ENCODE data around the gene TMEM238. TPM values are rescaled to one million over a fixed set of nuclear protein-coding genes. Genes with fewer than 3 reads are reported as not detected.

The TMEM238 gene
- total and polyA plus RNA-seq, 2 donors (not counting 3 experiments of a cell fraction or from before 2014, with no cell fraction given): 0.18 to 0.35 TPM

DNA sequence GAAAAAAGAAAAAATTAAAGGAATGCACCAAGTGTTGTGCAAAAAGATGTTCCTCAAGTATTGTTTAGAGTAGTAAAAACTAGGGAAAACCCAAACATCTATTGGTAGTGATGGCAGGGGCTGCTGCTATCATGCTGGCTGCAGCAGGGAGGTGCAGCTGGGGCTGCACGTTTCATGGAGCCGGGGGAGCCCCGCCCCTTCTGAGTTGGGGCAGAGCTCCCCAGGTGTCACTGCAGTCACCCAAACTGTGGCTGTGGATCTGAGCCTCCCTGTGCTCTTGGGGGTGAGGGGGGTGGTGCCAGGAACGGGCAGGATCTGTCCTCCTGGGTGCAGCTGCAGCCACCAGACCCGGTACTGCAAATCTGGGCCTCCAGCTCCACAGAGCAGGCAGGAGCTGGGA is 35.0 kb upstream of the TMEM238 start:
- H3K27me3 ChIP-seq (ENCODE audit: control insufficient read depth in 2 of 2, insufficient read depth in 2 of 2, low read length in 2 of 2): peaks cover 0 to 8% of the 10 kb centered on the region in 2 experiments
- POLR2A ChIA-PET: interaction anchor here (1.0 kb wide), 1 partner anchor 11 kb away, joined by 3 read pairs; the partner anchor contains the start of gene UBE2S
- H3K9me1 ChIP-seq (replicated peaks; ENCODE audit: control insufficient read depth, extremely low read depth, insufficient read depth, low read length): no peaks in the 10 kb centered on the region
- no peak overlapping the region for H3K4me2 ChIP-seq (ENCODE audit: insufficient read depth, low read length)
- no peaks in the 10 kb centered on the region for H4K20me1 ChIP-seq (replicated peaks; ENCODE audit: control insufficient read depth, extremely low read depth, insufficient read depth, low read length)
- no peaks in the 10 kb centered on the region for H3K4me1 ChIP-seq (ENCODE audit: control insufficient read depth, extremely low read depth, insufficient read depth, low read length)
- intact Hi-C loops (cut with micrococcal nuclease): loop anchor here (2.0 kb wide), 2 partner anchors 86 to 126 kb away; no protein-coding TSS in a partner anchor
- no TSS peak for BruUV-seq (replicated peaks)
- H2AFZ ChIP-seq (ENCODE audit: low read depth, low read length): no peak overlapping the region
- TF ChIP-seq GATA2 (IDR thresholded peaks at IDR 0.05; ENCODE audit: insufficient read depth, insufficient read length, low read depth, low read length) (no peak), POLR2AphosphoS5 (IDR thresholded peaks at IDR 0.05; ENCODE audit: insufficient read depth, low read depth, low read length) (no peak), JUN (IDR thresholded peaks at IDR 0.05; ENCODE audit: borderline replicate concordance, insufficient read depth, insufficient read length, low read depth) (no peak), POLR2A (IDR thresholded peaks at IDR 0.05; ENCODE audit: low read depth, low read length) (no peak), MYC (IDR thresholded peaks at IDR 0.05; ENCODE audit: low read depth, low read length) (no peak), FOS (IDR thresholded peaks at IDR 0.05; ENCODE audit: borderline replicate concordance, insufficient read depth, low read length) (no peak), EZH2 (IDR thresholded peaks at IDR 0.05; ENCODE audit: borderline replicate concordance, low read depth, low read length, severe bottlenecking) (no peak)
- TF ChIP-seq, protein P1, sequence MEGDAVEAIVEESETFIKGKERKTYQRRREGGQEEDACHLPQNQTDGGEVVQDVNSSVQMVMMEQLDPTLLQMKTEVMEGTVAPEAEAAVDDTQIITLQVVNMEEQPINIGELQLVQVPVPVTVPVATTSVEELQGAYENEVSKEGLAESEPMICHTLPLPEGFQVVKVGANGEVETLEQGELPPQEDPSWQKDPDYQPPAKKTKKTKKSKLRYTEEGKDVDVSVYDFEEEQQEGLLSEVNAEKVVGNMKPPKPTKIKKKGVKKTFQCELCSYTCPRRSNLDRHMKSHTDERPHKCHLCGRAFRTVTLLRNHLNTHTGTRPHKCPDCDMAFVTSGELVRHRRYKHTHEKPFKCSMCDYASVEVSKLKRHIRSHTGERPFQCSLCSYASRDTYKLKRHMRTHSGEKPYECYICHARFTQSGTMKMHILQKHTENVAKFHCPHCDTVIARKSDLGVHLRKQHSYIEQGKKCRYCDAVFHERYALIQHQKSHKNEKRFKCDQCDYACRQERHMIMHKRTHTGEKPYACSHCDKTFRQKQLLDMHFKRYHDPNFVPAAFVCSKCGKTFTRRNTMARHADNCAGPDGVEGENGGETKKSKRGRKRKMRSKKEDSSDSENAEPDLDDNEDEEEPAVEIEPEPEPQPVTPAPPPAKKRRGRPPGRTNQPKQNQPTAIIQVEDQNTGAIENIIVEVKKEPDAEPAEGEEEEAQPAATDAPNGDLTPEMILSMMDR (IDR thresholded peaks at IDR 0.05; ENCODE audit: extremely low read depth in 1 of 2, insufficient read depth in 1 of 2, low read depth in 1 of 2, low read length in 2 of 2): no peak
- TF ChIP-seq, protein P2, sequence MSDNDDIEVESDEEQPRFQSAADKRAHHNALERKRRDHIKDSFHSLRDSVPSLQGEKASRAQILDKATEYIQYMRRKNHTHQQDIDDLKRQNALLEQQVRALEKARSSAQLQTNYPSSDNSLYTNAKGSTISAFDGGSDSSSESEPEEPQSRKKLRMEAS (IDR thresholded peaks at IDR 0.05; ENCODE audit: insufficient read depth, insufficient read length): no peak
- H3K79me2 ChIP-seq (ENCODE audit: control insufficient read depth, insufficient read depth, low read length): no peaks in the 10 kb centered on the region
- H3K4me3 ChIP-seq (replicated peaks in 1 of 3; ENCODE audit: insufficient read depth in 1 of 3, low read depth in 1 of 3, low read length in 3 of 3): no peak overlapping the region
- FAIRE-seq: no peak
- no peak overlapping the region for H3K9ac ChIP-seq (replicated peaks; ENCODE audit: extremely low read depth, insufficient read depth, low read length)
- H3K27ac ChIP-seq (ENCODE audit: insufficient read depth, low read depth, low read length): no peak overlapping the region
- no peaks in the 10 kb centered on the region for H3K36me3 ChIP-seq (ENCODE audit: control insufficient read depth in 2 of 2, extremely low read depth in 1 of 2, insufficient read depth in 2 of 2, low read length in 2 of 2)
- no peak for DNase-seq (ENCODE audit: low read depth, low spot score)
- no peaks in the 10 kb centered on the region for H3K9me3 ChIP-seq (replicated peaks; ENCODE audit: control insufficient read depth, insufficient read depth, low read length)
- CTCF ChIA-PET: interaction anchor here (0.6 to 4.5 kb wide), 13 partner anchors 10 to 331 kb away, joined by 3 to 69 read pairs (median 6); partner anchors contain the start of gene TMEM238
- dilution Hi-C loops (cut with MboI; ENCODE audit: extremely low pct_ligation_motif_present, low sequenced_read_pairs): no loop called here
